ENCODE results near the gene NEURL1. TPM values are rescaled to one million over a fixed set of nuclear protein-coding genes. Genes with fewer than 3 reads are reported as not detected.
"Not testable (repeated sequence)": the region's sequence is repeated elsewhere in the genome, so short reads cannot be mapped to it uniquely, and the experiment has no call there.

The NEURL1 gene
- polyA plus RNA-seq, 1 donor: 40.5 TPM

DNA sequence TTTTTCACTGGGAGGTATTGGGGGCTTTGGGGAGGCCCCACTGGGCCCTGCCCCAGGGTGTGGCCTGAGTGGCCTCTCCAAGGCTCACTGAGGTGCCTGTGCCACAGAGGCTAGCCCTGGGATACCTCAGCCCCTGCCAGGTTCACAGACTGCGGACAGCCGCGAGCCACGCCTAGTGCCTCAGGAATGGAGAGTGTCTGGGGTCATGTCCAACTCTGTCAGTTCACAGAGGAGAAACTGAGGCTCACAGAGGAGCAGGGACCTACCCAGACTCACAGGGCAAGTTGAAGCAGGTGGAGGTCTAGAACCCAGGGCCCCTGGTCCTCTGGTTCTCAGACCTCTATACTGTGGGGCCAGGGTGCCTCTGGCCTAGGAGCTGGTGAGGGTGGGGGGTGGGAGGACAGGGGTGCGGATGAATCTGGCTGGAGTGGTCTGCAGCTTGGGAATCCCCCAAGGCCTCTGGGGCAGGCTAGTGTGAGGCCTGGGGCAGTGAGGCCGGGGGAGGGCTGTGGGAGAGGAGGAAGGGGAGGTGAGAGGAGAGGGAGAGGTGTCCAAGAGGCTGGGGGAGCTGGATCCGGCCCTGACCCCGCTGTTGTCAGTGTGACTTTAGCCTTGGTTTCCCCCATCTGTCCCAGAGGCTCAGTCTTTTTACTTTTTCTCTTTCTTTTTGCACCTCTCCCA is 20.0 kb downstream of the NEURL1 start:
- no peak for DNase-seq (ENCODE audit: low read depth)

- no peak for DNase-seq (ENCODE audit: low read depth)
Measured at GRCh38 chr10:103514244-103514643, 20.7 kb downstream of the NEURL1 start.

GRCh38 chr10:103517234-103518085 is 24.0 kb downstream of the NEURL1 start:
- no peak for DNase-seq (ENCODE audit: low read depth)

DNA sequence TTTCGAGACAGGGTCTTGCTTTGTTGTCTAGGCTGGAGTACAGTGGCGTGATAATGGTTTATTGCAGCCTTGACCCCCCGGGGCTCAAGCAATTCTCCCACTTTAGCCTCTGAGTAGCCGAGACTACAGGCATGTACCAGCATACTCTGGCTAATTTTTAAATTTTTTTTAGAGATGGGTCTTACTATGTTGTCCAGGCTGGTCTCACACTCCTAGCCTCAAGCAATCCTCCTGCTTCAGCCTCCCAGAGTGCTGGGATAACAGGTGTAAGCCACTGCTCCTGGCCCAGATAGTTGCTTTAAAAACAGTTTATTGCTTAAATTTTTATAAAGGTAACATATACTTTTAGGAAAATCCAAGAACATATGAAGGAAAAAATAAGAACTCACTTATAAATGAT is 26.3 kb downstream of the NEURL1 start:
- DNase-seq (ENCODE audit: low read depth): no peak

DNA sequence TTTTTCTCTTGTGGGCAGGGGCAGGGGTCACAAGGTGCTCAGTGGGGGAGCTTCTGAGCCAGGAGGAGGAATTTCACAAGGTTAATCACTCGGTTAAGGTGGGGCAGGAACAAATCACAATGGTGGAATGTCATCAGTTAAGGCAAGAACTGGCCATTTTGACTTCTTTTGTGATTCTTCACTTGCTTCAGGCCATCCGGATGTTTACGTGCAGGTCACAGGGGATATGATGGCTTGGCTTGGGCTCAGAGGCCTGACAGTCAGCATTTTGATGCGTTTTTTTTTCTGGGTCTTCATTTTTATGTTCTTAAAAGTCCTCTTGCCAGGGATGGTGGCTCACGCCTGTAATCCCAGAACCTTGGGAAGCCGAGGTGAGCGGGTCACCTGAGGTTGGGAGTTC is 28.5 kb downstream of the NEURL1 start:
- not testable (repeated sequence) for DNase-seq (ENCODE audit: low read depth)

DNA sequence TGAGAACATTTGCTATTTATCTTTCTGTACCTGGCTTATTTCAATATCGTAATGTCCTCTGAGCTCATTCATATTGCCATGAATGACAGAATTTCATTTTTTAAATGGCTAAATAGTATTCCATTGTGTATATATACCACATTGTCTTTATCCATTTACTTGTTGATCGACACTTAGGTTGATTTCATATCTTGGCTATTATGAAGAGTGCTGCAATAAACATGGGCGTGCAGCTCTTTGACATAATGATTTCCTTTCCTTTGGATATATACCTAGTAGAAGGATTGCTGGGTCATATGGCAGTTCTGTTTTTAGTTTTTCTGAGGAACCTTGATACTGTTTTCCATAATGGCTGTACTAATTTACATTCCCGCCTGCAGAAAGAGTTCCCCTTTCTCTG is 30.2 kb downstream of the NEURL1 start:
- no peak for DNase-seq (ENCODE audit: low read depth)

GRCh38 chr10:103525901-103526300 is 32.4 kb downstream of the NEURL1 start:
- no peak for DNase-seq (ENCODE audit: low read depth)

- DNase-seq (ENCODE audit: low read depth): not testable (repeated sequence)
Measured at GRCh38 chr10:103527476-103527875, 34.0 kb downstream of the NEURL1 start.

- no peak for DNase-seq (ENCODE audit: low read depth)
Measured at GRCh38 chr10:103528549-103528948, 35.0 kb downstream of the NEURL1 start.

DNA sequence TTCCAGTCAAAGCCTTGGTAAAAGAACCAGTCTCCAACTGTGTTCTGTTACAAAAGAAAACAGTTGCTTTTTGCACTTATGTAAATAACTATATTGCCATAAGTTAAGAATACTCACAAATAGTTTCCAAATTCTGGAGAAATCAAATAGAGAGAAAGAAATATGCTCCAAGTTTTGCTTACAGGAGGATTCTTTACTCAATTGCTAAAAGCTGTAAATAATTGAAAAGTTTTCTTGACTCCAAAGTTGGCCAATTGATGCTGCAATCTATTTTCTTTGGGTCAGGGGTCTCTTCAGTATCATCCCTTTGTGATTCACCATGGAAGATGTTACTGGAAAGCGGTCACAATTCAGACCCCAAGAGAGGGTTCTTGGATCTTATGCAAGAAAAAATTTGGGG is 36.0 kb downstream of the NEURL1 start:
- no peak for DNase-seq (ENCODE audit: low read depth)

- DNase-seq (ENCODE audit: low read depth): no peak
Measured at GRCh38 chr10:103533827-103534226, 40.3 kb downstream of the NEURL1 start.

DNA sequence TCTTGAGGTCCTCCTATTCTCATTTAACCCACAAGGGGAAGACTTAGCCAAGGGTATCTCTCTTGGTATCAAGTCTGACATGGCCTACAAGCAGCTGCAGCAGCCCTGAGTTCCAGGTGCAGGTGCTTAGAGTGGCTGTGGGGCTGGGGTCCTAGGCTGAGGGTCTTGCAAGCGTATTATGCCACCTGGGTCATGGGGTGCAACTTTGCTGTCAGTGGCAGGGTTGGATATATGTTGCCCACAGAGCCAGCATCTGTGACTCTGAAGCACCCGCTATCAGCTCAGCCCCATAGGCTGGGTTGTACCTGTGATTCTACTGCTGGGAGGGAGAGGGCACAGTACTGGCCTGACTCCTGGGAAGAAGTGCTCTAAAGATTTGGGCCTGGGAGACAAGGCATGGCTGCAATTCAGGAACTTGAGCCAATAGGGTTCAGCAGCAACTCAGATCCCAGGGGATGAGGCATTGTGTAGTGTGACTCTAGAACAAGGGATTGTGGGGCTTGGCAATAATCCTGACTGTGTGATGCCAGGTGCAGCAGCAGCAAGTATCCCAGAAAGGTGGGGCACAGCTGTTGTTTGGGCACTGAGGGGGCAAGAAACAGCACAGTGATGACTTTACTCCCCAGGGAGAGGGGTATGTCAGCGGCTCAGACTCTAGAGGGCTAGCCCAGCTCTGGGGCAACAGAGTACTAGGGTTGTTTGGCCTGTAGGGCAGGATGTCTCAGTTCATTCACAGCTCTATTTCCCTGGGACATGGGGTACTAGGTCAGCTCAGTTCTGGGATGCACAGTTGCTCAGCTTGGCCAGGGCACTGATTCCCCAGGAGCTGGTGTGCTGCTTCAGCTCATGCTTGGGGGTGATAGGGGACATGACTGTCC is 41.4 kb downstream of the NEURL1 start:
- no peak for DNase-seq (ENCODE audit: low read depth)

GRCh38 chr10:103535595-103535994 is 42.1 kb downstream of the NEURL1 start:
- no peak for DNase-seq (ENCODE audit: low read depth)

- DNase-seq (ENCODE audit: low read depth): no peak
Measured at GRCh38 chr10:103539751-103540150, 46.2 kb downstream of the NEURL1 start.

GRCh38 chr10:103540722-103541121 is 47.2 kb downstream of the NEURL1 start:
- no peak for DNase-seq (ENCODE audit: low read depth)

DNA sequence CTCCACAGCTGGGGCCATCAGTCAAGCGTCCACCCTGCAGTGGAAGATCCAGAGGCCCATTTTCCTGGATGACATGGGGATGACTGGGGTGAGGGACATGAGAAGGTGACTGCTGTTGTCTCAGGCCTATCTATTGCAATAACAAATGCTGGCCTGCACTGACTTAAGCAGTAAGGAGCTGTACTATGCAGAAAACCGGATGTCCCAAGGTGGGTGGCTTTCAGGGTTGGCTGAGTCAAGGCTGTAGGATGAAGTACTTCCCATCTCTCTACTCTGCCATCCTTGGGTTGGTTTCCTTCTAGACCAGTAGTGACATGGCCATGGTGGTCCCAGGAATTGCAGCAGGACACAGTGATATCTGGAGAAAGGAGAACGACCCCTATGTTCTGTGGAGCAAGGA is 48.1 kb downstream of the NEURL1 start:
- no peak for DNase-seq (ENCODE audit: low read depth)

- DNase-seq (ENCODE audit: low read depth): no peak
Measured at GRCh38 chr10:103542764-103543616, 49.5 kb downstream of the NEURL1 start.

GRCh38 chr10:103543617-103544525 is 50.4 kb downstream of the NEURL1 start:
- no peak for DNase-seq (ENCODE audit: low read depth)

DNA sequence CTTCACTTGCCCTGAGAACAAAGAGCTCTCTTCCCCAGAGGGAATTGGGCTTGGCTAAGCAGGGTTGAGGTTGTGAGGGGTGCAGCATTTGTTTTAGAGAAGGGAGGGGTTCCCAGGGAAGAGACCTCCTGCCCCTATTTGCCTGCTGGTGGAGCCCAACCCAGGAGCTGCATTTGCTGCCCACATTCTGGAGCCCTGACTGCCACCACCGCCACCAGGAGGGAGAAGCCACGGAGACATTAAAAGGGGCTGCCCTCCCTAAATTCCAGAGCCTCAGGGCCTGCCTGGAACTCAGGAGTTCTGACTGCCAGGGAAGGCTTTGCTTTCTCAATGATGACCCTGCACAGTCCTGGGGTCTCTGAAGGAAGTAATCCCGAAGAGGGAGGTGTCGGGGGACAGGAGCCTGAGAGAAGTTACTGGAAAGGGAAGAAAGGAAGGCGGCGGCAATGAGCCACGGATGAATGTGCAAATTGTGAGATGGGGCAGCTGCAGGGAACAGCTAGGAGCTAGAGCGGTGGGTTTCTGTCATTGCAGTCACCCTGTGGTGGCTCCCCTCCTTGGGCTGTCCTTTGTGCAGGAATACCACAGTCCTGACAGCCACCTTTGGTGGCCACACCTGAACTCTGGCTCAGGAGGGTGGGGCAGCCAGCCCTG is 51.3 kb downstream of the NEURL1 start:
- no peak for DNase-seq (ENCODE audit: low read depth)

DNA sequence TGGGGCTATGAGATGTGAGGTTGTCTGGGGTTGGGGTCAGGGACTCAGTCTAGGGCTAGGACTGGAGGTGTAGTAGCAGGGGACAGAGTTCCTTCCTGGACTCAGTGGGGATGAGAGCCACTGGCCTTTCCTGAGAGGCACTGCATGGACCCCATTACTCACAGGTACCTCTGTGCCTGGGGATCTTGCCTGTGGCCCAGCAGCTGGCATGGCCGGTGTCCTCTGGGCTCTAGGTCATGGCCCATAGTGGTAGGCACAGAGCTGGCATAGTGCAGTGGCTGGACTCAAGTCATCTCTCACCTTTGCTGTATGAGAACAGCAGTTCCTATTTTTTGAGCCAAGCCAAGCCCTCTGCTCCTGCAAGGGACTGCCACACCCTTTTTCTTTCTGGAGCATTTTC is 51.9 kb downstream of the NEURL1 start:
- DNase-seq (ENCODE audit: low read depth): no peak

Measured in forelimb muscle (tissue), 1 donor.